Endodermal cell (in vitro differentiated cells): ENCODE measurements around the gene MRGPRD. TPM values are rescaled to one million over a fixed set of nuclear protein-coding genes. Genes with fewer than 3 reads are reported as not detected.

Experiments used
- DNase-seq: peaks from one replicate; pipeline ENCODE4 v3.0.0-alpha.2; 2017
- H3K27ac ChIP-seq: 2 replicates; pipeline ENCODE4 v1.5.1; 2013; ENCODE audit warnings: mild to moderate bottlenecking, low read depth, low read length, moderate library complexity
- H3K27me3 ChIP-seq: 2 replicates; pipeline ENCODE4 v1.6.1; 2013; ENCODE audit warnings: mild to moderate bottlenecking, low read length, moderate library complexity; ENCODE audit not compliant: insufficient read depth, control insufficient read depth, poor library complexity, severe bottlenecking
- H3K36me3 ChIP-seq: 2 replicates; pipeline ENCODE4 v1.7.0; 2013; ENCODE audit warnings: mild to moderate bottlenecking, low read length, moderate library complexity; ENCODE audit not compliant: control insufficient read depth, insufficient read depth
- H3K4me1 ChIP-seq: one replicate; pipeline ENCODE4 v1.7.0; 2013; ENCODE audit warnings: low read length; ENCODE audit not compliant: control insufficient read depth, insufficient read depth
- H3K4me3 ChIP-seq: 2 replicates; pipeline ENCODE4 v1.5.1; 2013; ENCODE audit warnings: mild to moderate bottlenecking, low read length, moderate library complexity
- H3K9ac ChIP-seq: 2 replicates; pipeline ENCODE4 v1.6.1; 2013; ENCODE audit warnings: mild to moderate bottlenecking, low read length, moderate library complexity; ENCODE audit not compliant: poor library complexity, severe bottlenecking; ENCODE audit errors: extremely low read depth
- H3K9me3 ChIP-seq: 2 replicates; pipeline ENCODE4 v1.6.1; 2013; ENCODE audit warnings: mild to moderate bottlenecking, low read length, moderate library complexity; ENCODE audit not compliant: control insufficient read depth
- H3K27ac Mint-ChIP-seq: 2 replicates; pipeline ENCODE4 v1.8.0; 2020; ENCODE audit warnings: mixed read lengths
- H3K27me3 Mint-ChIP-seq: 2 replicates; pipeline ENCODE4 v1.8.0; 2021; ENCODE audit warnings: mild to moderate bottlenecking, mixed read lengths; ENCODE audit not compliant: insufficient read depth
- H3K36me3 Mint-ChIP-seq: 2 replicates; pipeline ENCODE4 v1.8.0; 2020; ENCODE audit warnings: low read depth, mixed read lengths
- H3K4me1 Mint-ChIP-seq: 2 replicates; pipeline ENCODE4 v1.8.0; 2020; ENCODE audit warnings: mixed read lengths
- H3K4me3 Mint-ChIP-seq: 2 replicates; pipeline ENCODE4 v1.8.0; 2020; ENCODE audit warnings: mild to moderate bottlenecking, moderate library complexity, mixed read lengths
- H3K9me3 Mint-ChIP-seq: 2 replicates; pipeline ENCODE4 v1.8.0; 2020; ENCODE audit warnings: mild to moderate bottlenecking, mixed read lengths
- WGBS, 2 experiments: methylation state at CpG; one replicate each; pipeline versions ENCODE4 v1.1.5 to v1.1.7; 2013; ENCODE audit warnings: missing lambda C conversion rate in 2 of 2, mixed read lengths in 1 of 2; ENCODE audit not compliant: insufficient coverage in 1 of 2, insufficient read length in 1 of 2; 5-methylcytosine and 5-hydroxymethylcytosine counted together
- total RNA-seq, 2 donors: library from RNA; stranded (reverse); fragmentation: NEBNext Ultra II Directional in 1 of 2; extraction: Animal tissue kit (Norgen Biotek cat#: 25700) in 1 of 2; gene quantifications; 2 replicates in 1 of 2; 3 replicates in 1 of 2; pipeline ENCODE4 v1.2.1, GENCODE V29; 2021
- TF ChIP-seq, protein P1 (sequence below): fragments of 200-600 bp; sonication (generic); conservative IDR thresholded peaks from 2 replicates; pipeline ENCODE4 v1.5.0; 2021; ENCODE audit warnings: antibody characterized with exemption, mild to moderate bottlenecking

MRGPRD gene
- total RNA-seq, 2 donors from 2014 or later: not detected

DNA sequence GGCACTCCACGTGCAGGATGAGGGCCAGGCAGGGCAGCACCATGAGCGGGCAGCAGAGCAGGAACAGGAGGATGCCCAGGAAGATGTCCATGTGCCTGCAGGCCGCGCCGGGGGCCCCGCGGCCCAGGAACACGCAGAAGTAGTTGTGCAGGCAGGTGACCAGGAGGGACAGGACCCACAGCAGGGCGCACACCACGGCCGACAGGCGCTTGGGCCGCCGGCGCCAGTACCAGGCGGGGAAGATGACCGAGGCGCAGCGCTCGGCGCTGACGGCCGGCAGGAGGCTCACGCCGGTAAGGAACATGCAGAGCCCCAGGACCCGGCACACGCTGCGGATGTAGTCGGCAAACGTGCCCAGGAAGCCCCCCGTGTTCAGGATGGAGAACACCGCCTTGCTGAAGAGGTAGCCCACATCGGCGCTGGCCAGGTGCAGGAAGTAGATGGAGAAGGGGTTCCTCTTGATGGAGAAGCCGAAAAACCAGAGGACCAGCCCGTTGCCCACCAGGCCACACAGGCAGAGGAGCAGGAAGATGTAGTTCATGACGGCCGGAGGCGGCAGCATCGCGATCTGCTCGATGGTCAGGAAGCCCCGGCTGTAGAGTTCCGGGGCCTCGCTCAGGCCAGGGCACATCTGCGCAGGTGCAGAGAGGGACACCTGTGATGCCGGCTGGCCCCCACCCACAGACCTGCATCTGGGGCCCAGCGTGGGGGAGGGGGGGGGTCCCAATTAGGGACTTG lies 25.0 kb upstream of the MRGPRD start:
- Mint-ChIP-seq H3K4me1 (peaks cover 11% of the 10 kb centered on the region), H3K27ac (no peak overlapping the region), H3K36me3 (no peaks in the 10 kb centered on the region), H3K27me3 (peaks cover 3% of the 10 kb centered on the region), H3K4me3 (no peak overlapping the region), H3K9me3 (no peaks in the 10 kb centered on the region)
- peaks cover 6% of the 10 kb centered on the region for H3K4me1 ChIP-seq
- TF ChIP-seq, protein P1, sequence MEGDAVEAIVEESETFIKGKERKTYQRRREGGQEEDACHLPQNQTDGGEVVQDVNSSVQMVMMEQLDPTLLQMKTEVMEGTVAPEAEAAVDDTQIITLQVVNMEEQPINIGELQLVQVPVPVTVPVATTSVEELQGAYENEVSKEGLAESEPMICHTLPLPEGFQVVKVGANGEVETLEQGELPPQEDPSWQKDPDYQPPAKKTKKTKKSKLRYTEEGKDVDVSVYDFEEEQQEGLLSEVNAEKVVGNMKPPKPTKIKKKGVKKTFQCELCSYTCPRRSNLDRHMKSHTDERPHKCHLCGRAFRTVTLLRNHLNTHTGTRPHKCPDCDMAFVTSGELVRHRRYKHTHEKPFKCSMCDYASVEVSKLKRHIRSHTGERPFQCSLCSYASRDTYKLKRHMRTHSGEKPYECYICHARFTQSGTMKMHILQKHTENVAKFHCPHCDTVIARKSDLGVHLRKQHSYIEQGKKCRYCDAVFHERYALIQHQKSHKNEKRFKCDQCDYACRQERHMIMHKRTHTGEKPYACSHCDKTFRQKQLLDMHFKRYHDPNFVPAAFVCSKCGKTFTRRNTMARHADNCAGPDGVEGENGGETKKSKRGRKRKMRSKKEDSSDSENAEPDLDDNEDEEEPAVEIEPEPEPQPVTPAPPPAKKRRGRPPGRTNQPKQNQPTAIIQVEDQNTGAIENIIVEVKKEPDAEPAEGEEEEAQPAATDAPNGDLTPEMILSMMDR: no peak
- no peak overlapping the region for H3K4me3 ChIP-seq
- H3K27ac ChIP-seq: no peak overlapping the region
- DNase-seq: peak; percentile 38
- H3K36me3 ChIP-seq: no peaks in the 10 kb centered on the region
- H3K9me3 ChIP-seq: no peaks in the 10 kb centered on the region
- 96% methylated on average over 39 to 48 of the region's 48 CpGs for WGBS, 2 experiments
- H3K27me3 ChIP-seq: no peaks in the 10 kb centered on the region
- H3K9ac ChIP-seq: no peak overlapping the region

DNA sequence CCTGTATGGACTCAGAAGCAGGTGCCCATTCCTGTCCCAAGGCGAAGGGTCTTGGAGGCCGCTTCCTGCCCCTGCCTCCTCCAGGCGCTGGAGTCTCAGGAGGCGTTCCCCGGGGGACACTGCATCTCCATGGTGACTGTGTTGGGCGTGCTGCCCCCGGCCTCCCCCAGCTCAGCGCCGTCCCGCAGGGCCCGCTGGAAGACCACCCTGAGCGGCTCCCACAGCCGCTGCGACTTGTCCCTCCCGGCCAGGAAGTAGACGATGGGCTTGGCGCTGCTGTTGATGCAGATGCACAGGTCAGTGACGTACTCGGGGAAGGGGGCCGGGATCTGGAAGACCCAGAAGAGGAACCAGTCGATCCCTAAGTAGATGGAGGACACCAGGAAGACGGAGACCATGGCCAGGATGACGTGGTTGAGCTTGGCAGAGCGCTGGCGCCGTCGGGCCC lies 24.4 kb upstream of the MRGPRD start:
- TF ChIP-seq, protein P1: no peak
- Mint-ChIP-seq H3K4me1 (peaks cover 11% of the 10 kb centered on the region), H3K4me3 (no peak overlapping the region), H3K27me3 (peaks cover 3% of the 10 kb centered on the region), H3K9me3 (no peaks in the 10 kb centered on the region), H3K27ac (no peak overlapping the region), H3K36me3 (no peaks in the 10 kb centered on the region)
- Histone ChIP-seq H3K36me3 (no peaks in the 10 kb centered on the region), H3K9ac (no peak overlapping the region), H3K4me1 (peaks cover 6% of the 10 kb centered on the region), H3K27me3 (no peaks in the 10 kb centered on the region), H3K9me3 (no peaks in the 10 kb centered on the region), H3K4me3 (no peak overlapping the region), H3K27ac (no peak overlapping the region)
- DNase-seq: peak; percentile 37
- WGBS, 2 experiments: 95 to 99% methylated on average over 16 to 27 of the region's 27 CpGs

DNA sequence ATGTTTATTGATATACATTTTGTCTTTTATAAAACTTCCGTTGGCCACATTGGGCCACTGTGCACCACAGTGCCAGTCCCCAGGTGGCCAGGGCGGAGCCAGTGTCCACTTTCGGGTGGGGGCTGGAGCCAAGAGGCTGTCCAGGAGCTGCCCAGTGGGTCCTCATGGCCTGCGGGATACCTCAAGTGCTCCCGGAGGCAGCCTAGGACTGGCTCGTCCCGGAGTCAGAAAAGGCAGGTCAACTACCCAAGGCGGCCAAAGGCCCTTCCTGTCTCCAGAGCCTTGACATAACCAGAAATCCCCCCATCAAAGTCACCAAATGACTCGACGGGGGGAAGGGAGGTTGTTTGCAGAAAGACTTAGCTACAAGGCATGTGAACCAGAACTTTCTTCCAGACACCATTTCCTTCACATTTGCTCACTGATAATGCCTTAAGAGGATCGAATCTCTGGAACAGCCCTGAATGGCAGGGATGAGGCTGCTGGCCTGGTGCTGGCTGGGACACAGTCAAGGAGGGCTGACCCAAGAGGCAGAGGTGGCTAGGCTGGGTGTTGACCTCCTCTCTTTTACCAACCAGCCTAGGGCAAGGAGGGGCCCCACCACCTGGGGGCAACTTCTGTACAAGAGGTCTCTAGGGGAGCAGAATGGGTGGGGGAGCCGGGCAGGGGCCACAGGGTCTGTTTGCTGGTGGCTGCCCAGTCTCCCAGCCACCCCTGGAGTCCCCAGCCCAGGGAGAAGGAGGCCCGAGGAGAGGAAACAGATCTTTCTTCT lies 23.8 kb upstream of the MRGPRD start:
- Mint-ChIP-seq H3K4me3 (no peak overlapping the region), H3K9me3 (no peaks in the 10 kb centered on the region), H3K36me3 (no peaks in the 10 kb centered on the region), H3K27me3 (peaks cover 3% of the 10 kb centered on the region), H3K4me1 (peaks cover 11% of the 10 kb centered on the region), H3K27ac (no peak overlapping the region)
- TF ChIP-seq, protein P1: no peak
- no peaks in the 10 kb centered on the region for H3K36me3 ChIP-seq
- no peak overlapping the region for H3K9ac ChIP-seq
- H3K9me3 ChIP-seq: no peaks in the 10 kb centered on the region
- no peaks in the 10 kb centered on the region for H3K27me3 ChIP-seq
- 83 to 88% methylated on average over 6 to 13 of the region's 13 CpGs for whole genome bisulfite sequencing, 2 experiments
- peaks cover 6% of the 10 kb centered on the region for H3K4me1 ChIP-seq
- peak; percentile 38 for DNase-seq
- no peak overlapping the region for H3K27ac ChIP-seq
- no peak overlapping the region for H3K4me3 ChIP-seq
